Measurements from ENCODE around the gene DHRS2.

The DHRS2 gene

DNA sequence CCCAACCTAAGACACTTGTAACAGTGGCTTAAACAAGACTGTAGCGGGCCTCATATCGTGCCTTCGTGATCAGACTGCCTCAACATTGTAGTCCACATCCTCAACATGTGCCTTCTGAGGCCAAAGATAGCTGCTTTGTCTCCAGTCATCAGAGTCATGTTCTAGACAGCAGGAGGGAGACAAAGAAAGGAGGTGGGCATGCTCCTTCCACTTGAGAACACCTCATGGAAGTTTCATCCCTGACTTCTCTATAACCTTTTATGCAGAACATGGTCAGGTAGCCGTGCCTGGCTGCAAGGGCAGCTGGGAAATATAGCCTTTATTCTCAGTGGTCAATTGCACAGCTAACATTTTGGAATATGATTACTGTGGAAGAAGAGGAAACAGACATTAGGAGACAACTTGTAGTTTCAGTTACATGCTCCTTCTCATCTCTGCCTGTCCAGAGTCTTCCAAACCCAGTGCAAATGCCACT, 25.3 kb upstream of the DHRS2 start:
- H3K4me3 ChIP-seq (ENCODE audit: low read depth, low read length): no peak overlapping the region
- DNase-seq (ENCODE audit: low read depth): no peak

- no peak for DNase-seq (ENCODE audit: low read depth)
Observed at GRCh38 chr14:23612354-23612732, 23.8 kb upstream of the DHRS2 start.

DNA sequence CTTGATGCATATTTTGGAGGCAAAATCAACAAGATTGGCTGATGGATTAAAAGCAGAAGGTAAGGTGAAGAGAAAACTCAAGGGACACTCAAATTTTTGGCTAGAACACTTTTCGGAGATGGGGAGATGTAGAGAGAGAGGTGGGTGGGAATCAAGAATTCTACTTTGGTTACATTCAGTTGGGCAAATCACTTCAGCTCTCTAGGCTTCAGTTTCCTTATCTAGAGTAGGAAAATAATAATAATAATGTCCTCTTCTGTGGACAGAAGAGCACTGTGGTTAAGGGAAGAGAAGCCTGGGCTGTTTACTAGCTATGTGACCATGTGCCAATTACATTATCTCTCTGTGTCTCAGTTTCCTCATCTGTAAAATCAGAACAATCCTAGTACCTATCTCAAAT, 23.4 kb upstream of the DHRS2 start:
- no peak for DNase-seq (ENCODE audit: low read depth)
- H3K4me3 ChIP-seq (ENCODE audit: low read depth, low read length): no peak overlapping the region

More at GRCh38 chr14:23612354-23612732, 23.8 kb upstream of the DHRS2 start:
- no peak overlapping the region for H3K4me3 ChIP-seq (ENCODE audit: low read depth, low read length)

DNA sequence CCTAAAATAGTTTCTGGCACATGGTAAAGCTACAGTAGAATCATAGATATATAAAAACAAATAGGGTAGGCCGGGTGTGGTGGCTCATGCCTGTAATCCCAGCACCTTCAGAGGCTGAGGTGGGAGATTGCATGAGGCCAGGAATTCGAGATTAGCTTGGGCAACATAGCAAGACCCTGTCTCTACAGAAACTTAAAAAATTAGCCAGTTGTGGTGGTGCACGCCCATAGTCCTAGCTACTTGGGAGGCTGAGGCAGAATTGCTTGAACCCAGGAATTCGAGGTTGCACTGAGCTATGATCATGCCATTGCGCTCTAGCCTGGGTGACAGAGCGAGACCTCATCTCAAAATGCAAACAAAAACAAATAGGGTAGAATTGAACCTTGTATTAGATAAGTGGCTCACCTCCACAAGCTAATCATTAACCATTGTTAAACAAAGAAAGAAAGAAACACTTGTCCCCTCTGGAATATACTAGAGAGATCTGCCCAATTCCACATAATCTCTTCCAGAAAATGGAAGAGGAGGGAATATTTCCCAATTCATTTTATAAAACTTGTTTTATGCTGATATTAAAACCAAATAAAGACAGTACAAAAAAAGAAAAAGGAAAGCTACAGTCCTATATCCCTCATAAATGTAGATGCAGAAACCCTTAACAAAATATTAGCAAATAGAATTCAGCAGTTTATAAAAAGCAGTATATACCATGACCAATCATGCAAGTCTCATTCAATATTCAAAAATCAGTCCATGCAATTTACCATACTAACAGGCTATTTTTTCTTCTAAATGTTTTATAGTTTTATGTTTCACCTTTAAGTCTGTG, 22.7 kb upstream of the DHRS2 start:
- no peak overlapping the region for H3K4me3 ChIP-seq (ENCODE audit: low read depth, low read length)
- DNase-seq (ENCODE audit: low read depth): no peak

GRCh38 chr14:23614395-23614828, 21.8 kb upstream of the DHRS2 start:
- no peak overlapping the region for H3K4me3 ChIP-seq (ENCODE audit: low read depth, low read length)
- DNase-seq (ENCODE audit: low read depth): no peak

GRCh38 chr14:23615856-23616255, 20.3 kb upstream of the DHRS2 start:
- H3K4me3 ChIP-seq (ENCODE audit: low read depth, low read length): no peak overlapping the region
- DNase-seq (ENCODE audit: low read depth): no peak

GRCh38 chr14:23617539-23617938, 18.6 kb upstream of the DHRS2 start:
- no peak for DNase-seq (ENCODE audit: low read depth)
- no peak overlapping the region for H3K4me3 ChIP-seq (ENCODE audit: low read depth, low read length)

GRCh38 chr14:23618415-23618988, 17.7 kb upstream of the DHRS2 start:
- no peak overlapping the region for H3K4me3 ChIP-seq (ENCODE audit: low read depth, low read length)
- DNase-seq (ENCODE audit: low read depth): no peak

DNA sequence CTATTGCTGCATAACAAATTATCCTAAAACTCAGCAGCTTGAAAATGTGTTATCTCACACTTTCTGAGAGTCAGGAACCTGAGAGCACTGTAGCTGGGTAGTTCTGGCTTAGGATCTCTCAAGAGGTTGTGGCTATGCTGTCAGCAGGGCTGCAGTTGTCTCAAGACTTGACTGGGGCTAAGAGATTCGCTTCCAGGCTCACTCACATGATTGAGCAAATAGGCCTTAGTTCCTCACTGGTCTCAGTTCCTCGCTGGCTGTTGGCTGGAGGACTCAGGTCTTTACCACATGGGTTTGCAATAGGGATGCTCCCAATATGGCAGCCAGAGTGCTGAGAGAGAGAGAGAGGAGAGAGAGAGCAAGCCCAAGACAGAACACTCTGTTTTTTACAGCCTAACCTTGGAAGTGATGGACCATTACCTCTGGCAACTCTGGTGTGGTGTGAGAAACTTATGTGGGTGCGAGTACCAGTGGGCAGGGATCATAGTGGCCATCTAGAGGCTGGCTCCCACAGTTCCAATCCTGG, 15.9 kb upstream of the DHRS2 start:
- DNase-seq (ENCODE audit: low read depth): no peak
- H3K4me3 ChIP-seq (ENCODE audit: low read depth, low read length): no peak overlapping the region

GRCh38 chr14:23621204-23621931, 14.8 kb upstream of the DHRS2 start:
- no peak for DNase-seq (ENCODE audit: low read depth)
- H3K4me3 ChIP-seq (ENCODE audit: low read depth, low read length): no peak overlapping the region

DNA sequence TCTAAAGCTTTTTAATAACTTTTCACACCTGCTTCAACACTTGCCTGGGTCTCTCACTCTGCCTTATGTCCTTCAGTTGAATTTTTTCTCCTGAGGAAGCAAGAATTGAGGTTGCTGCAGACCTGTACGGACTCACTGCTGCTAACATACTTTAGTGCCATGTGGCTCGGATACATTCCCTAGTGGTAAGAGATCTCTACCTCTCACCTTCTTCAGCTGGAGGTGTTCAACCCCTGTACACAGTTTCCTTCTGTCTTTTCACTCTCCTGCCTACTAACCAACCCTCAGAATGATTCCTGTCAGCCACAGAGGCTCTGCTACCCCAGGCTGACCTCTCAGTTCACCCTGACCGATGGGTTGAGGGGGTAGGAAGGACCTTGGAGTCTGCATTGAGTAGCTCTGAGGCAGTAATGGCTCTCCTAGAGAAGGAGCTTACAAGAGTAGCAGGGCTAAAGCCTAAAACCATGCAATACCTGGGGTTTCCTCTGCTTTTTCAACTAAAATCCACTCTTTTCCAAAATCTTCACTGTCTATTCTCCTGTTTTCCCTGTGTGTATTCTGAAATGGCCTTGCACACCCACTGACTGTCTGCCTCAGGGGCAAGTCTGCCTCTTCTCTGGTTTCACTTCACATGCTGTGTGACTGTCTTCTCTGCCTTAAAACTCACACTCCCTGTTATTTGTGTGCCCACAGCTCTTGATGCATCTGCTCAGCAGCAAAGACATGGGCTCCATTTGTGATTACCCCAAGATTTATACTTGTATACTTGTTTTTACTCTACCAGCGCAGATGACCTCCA, 14.0 kb upstream of the DHRS2 start:
- H3K4me3 ChIP-seq (ENCODE audit: low read depth, low read length): no peak overlapping the region
- DNase-seq (ENCODE audit: low read depth): no peak

GRCh38 chr14:23622990-23623389, 13.2 kb upstream of the DHRS2 start:
- no peak overlapping the region for H3K4me3 ChIP-seq (ENCODE audit: low read depth, low read length)
- no peak for DNase-seq (ENCODE audit: low read depth)

DNA sequence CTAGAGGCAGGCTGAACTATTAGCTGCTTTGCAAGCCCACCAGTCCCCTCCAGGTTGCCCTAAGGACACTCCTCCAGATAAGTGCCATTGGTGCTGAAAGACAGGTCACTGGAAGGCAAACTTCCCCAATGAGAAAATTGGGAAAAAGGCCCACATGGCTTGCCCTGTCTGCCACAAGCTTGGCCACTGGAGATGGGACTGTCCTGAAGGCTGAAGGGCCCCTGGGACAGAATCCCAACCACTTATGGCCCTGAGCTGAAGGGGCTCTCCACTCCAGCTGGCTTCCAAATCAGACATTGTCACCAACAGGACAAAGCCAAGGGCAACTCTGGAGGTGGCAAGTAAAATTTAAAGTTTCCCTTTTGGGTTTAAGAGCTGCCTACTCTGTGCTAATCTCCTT, 12.2 kb upstream of the DHRS2 start:
- no peak for DNase-seq (ENCODE audit: low read depth)

DNA sequence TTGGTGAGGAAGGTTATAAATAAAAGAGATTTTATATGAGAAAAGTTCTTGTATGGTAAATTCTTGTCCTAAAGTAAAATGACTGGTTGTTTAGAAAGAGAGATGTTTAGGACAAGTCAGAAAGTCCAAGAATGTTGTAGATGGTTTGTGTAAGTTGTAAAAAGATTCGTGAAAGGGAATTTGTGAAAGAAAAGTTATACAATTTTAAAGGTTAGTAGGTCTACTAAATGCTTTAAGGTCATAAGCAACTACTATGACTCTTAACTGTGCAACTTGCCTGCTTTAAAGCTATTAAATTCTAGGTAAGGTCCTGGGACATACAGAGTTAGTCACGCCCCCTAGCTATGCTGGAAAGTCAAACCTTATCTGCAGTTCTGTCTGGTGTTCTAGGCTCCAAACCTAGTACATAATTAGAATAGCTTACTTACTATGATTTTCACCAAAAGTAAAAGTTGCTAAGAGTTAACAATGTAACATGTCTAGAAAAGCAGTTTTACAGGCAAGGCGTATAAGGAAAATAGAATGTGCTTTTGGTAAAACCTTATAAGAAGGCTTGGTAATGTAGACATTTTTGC, 11.2 kb upstream of the DHRS2 start:
- no peak for DNase-seq (ENCODE audit: low read depth)
- H3K4me3 ChIP-seq (ENCODE audit: low read depth, low read length): no peak overlapping the region

More for the DNA sequence above, 12.2 kb upstream of the DHRS2 start:
- H3K4me3 ChIP-seq (ENCODE audit: low read depth, low read length): no peak overlapping the region

- DNase-seq (ENCODE audit: low read depth): no peak
- H3K4me3 ChIP-seq (ENCODE audit: low read depth, low read length): no peak overlapping the region
Observed at GRCh38 chr14:23626946-23627345, 9.2 kb upstream of the DHRS2 start.

GRCh38 chr14:23627961-23628360, 8.2 kb upstream of the DHRS2 start:
- DNase-seq (ENCODE audit: low read depth): no peak

DNA sequence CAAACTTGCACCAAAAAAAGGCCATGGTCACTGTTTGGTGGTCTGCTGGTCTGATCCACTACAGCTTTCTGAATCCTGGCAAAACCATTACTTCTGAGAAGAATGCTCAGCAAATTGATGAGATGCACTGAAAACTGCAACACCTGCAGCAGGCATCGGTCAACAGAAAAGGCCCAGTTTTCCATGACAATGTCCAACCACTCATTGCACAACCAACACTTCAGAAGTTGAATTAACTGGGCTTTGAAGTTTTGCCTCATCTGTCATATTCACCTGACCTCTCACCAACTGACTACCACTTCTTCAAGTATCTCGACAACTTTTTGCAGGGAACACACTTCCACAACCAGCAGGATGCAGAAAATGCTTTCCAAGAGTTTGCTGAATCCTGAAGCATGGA, 7.0 kb upstream of the DHRS2 start:
- DNase-seq (ENCODE audit: low read depth): no peak
- H3K4me3 ChIP-seq (ENCODE audit: low read depth, low read length): no peak overlapping the region

More at GRCh38 chr14:23627961-23628360, 8.2 kb upstream of the DHRS2 start:
- H3K4me3 ChIP-seq (ENCODE audit: low read depth, low read length): no peak overlapping the region

GRCh38 chr14:23629832-23630396, 6.2 kb upstream of the DHRS2 start:
- no peak for DNase-seq (ENCODE audit: low read depth)
- no peak overlapping the region for H3K4me3 ChIP-seq (ENCODE audit: low read depth, low read length)

DNA sequence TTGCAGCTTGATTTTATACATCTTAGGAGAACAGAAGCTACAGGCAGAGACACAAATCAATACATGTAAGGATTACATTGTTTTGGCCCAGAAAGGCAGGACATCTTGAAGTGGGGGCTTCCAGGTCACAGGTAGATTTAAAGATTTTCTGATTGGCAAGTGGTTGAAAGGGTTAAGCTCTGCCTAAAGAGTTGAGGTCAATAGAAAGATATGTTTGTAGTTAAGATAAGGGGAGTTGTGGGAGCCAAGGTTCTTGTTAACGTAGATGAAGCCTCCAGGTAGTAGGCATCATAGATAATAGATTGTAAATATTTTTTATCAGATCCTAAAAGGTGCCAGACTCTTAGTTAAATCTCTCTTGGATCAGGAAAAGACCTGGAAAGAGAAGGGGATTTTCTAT, 5.5 kb upstream of the DHRS2 start:
- no peak overlapping the region for H3K4me3 ChIP-seq (ENCODE audit: low read depth, low read length)
- no peak for DNase-seq (ENCODE audit: low read depth)

All from skeletal muscle cell (primary cell).